ENCODE results near the gene SMG1.

SMG1 gene

GRCh38 chr16:18855196-18855595 is 71.0 kb downstream of the SMG1 start:
- H3K27ac ChIP-seq: no peak overlapping the region
- no peak for TF ChIP-seq ZFX (IDR thresholded peaks at IDR 0.05; ENCODE audit: borderline replicate concordance)
- TF ChIP-seq CTCF (IDR thresholded peaks at IDR 0.05): no peak

DNA sequence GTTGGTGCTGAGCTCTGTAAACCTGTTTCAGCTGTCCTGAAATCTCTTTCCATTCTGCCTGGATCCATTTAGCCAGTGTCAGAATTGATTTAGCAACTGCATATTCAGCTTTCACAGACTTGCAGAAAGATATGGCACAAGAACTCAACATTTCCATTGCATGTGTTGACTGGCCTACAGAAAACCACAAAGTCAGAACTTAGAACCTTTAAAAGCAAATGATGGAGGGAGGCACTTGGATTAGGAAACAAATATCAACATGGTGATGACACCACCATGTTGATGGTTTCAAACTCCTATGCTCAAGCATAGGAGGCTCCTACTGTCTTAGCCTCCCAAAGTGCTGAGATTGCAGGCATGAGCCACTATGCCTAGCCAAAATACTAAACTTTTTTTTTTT is 72.5 kb downstream of the SMG1 start:
- H3K27ac ChIP-seq: no peak overlapping the region
- TF ChIP-seq ZFX (IDR thresholded peaks at IDR 0.05; ENCODE audit: borderline replicate concordance): no peak
- TF ChIP-seq CTCF (IDR thresholded peaks at IDR 0.05): no peak

DNA sequence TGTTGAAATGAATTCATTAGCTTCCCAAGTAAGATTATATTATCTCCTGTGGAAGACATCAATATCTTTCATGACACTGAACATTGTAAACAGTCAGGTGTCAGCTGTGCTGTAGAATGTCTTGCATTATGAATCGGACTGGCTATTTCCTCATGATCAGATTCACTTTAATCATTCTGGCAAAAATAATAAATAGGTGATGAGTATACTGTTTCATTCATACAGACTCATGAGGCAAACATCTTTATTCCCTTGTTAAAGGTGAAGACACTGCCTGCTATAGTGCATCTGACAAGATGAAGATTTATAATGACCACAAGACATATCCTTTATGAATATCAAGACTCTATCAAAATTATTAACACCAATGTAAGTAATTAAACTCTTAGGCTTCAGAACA is 73.6 kb downstream of the SMG1 start:
- TF ChIP-seq ZFX (IDR thresholded peaks at IDR 0.05; ENCODE audit: borderline replicate concordance) (no peak), CTCF (IDR thresholded peaks at IDR 0.05) (no peak)
- no peak overlapping the region for H3K27ac ChIP-seq

- H3K27ac ChIP-seq: no peak overlapping the region
- TF ChIP-seq ZFX (IDR thresholded peaks at IDR 0.05; ENCODE audit: borderline replicate concordance) (no peak), CTCF (IDR thresholded peaks at IDR 0.05) (no peak)
Observed at GRCh38 chr16:18846416-18846815, 79.8 kb downstream of the SMG1 start.

- no peak for TF ChIP-seq CTCF (IDR thresholded peaks at IDR 0.05)
- TF ChIP-seq ZFX (IDR thresholded peaks at IDR 0.05; ENCODE audit: borderline replicate concordance): no peak
- no peak overlapping the region for H3K27ac ChIP-seq
Observed at GRCh38 chr16:18842565-18842964, 83.6 kb downstream of the SMG1 start.

- no peak overlapping the region for H3K27ac ChIP-seq
- TF ChIP-seq CTCF (IDR thresholded peaks at IDR 0.05) (no peak), ZFX (IDR thresholded peaks at IDR 0.05; ENCODE audit: borderline replicate concordance) (no peak)
Observed at GRCh38 chr16:18841833-18842525, 84.2 kb downstream of the SMG1 start.

GRCh38 chr16:18839555-18839954 is 86.7 kb downstream of the SMG1 start:
- no peak overlapping the region for H3K27ac ChIP-seq
- no peak for TF ChIP-seq CTCF (IDR thresholded peaks at IDR 0.05)
- TF ChIP-seq ZFX (IDR thresholded peaks at IDR 0.05; ENCODE audit: borderline replicate concordance): no peak

All from 22Rv1 (cell line).